Psoas muscle (tissue), 8 donors: ENCODE data around the gene TSPO2. TPM values are rescaled to one million over a fixed set of nuclear protein-coding genes. Genes with fewer than 3 reads are reported as not detected.

Experiments used
- ATAC-seq, 4 donors: fragments of 200-7000 bp; cut with Tn5 transposase; one replicate each; pipeline ENCODE4 v1.9.1; 2020; ENCODE audit warnings: moderate library complexity in 3 of 4, mild to moderate bottlenecking in 2 of 4
- DNase-seq, 2 donors: peaks; one replicate each; pipeline ENCODE4 v3.0.0-alpha.2; 2020
- H3K27ac ChIP-seq: fragments of 200-600 bp; one replicate; pipeline ENCODE4 v1.8.0; 2022
- H3K27me3 ChIP-seq, 3 donors: fragments of 200-600 bp in 1 of 3; one replicate each; pipeline versions ENCODE4 v1.6.1 to v1.8.0; 2013 to 2022; ENCODE audit warnings: low read length in 2 of 3, mild to moderate bottlenecking in 2 of 3, moderate library complexity in 1 of 3; ENCODE audit not compliant: insufficient read depth in 3 of 3
- H3K36me3 ChIP-seq, 2 donors: fragments of 200-600 bp in 1 of 2; one replicate each; pipeline versions ENCODE4 v1.6.1 to v1.8.0; 2013 to 2022; ENCODE audit warnings: low read depth in 1 of 2, mild to moderate bottlenecking in 1 of 2, moderate library complexity in 1 of 2; ENCODE audit not compliant: insufficient read depth in 1 of 2
- H3K4me1 ChIP-seq: fragments of 200-600 bp; one replicate; pipeline ENCODE4 v1.8.0; 2022
- H3K4me3 ChIP-seq: fragments of 200-600 bp; one replicate; pipeline ENCODE4 v1.8.0; 2022; ENCODE audit warnings: mild to moderate bottlenecking
- H3K9me3 ChIP-seq: fragments of 200-600 bp; one replicate; pipeline ENCODE4 v1.8.0; 2022
- CTCF ChIP-seq: fragments of 200-600 bp; IDR thresholded peaks from one replicate; pipeline ENCODE4 v1.8.0; 2022; ENCODE audit warnings: antibody characterized with exemption
- WGBS, 3 donors: extraction: QIAGEN DNeasy Blood & Tissue Kit; methylation state at CpG; one replicate each; pipeline versions ENCODE4 v1.1.6 to v1.1.7; 2013; 5-methylcytosine and 5-hydroxymethylcytosine counted together
- intact Hi-C, 2 donors: fragments of 100-400 bp; cut with DNase I; formaldehyde crosslinking; loops; one replicate each; pipeline versions ENCODE4 v1.11.0 to v1.14.2; 2022
- polyA plus RNA-seq, 3 donors: library from polyadenylated mRNA; stranded (reverse); fragments of 200-250 nt; gene quantifications; one replicate each; pipeline ENCODE4 v1.2.3, GENCODE V29; 2013
- total RNA-seq, 4 donors: library from RNA; stranded (reverse); fragmentation: NEBNext Ultra II Directional in 2 of 4; extraction: Animal tissue kit (Norgen Biotek cat#: 25700) in 2 of 4; gene quantifications; one replicate each; pipeline versions ENCODE4 v1.2.1 to v1.2.4, GENCODE V29; 2021 to 2023
- donor health status: healthy with polysubstance abuse.
- donor health status: DM: no; HTN: no; CAD: no; lungs with moderate emphysema.
- donor health status: Bipolar disorder and iron deficiency.
- donor health status: healthy.
- donor health status: DM: yes; HTN: yes; CAD: no.
- donor health status: DM: no; HTN: no; CAD: no.
- donor health status: DM: no; HTN: no; CAD: no.
- donor health status: DM: yes; HTN: yes; CAD: no.

TSPO2 gene
- total and polyA plus RNA-seq, 7 donors = 0.27 TPM; not detected in 6

- intact Hi-C loops = no loop called here
- DNase-seq = no peak
- H3K9me3 ChIP-seq = no peaks in the 10 kb centered on the region
- no peak for TF ChIP-seq CTCF
- H3K27ac ChIP-seq = no peak overlapping the region
- no peaks in the 10 kb centered on the region for H3K36me3 ChIP-seq
- H3K27me3 ChIP-seq = no peaks in the 10 kb centered on the region
- peaks cover 11% of the 10 kb centered on the region for H3K4me1 ChIP-seq
- 95 to 100% (median 100%) methylated on average over 1 of the region's 1 CpG for WGBS, 3 donors
- no peak for ATAC-seq
- no peak overlapping the region for H3K4me3 ChIP-seq
These were observed 24.6 kb upstream of the TSPO2 start for GRCh38 chr6:41017663-41018062.

- Histone ChIP-seq H3K36me3 (peaks cover 4% of the 10 kb centered on the region in 2 donors), H3K9me3 (no peaks in the 10 kb centered on the region), H3K4me1 (peaks cover 11% of the 10 kb centered on the region), H3K27ac (peak overlapping the region; percentile 65), H3K4me3 (no peak overlapping the region), H3K27me3 (no peaks in the 10 kb centered on the region)
- TF ChIP-seq CTCF = peak; percentile 42
- 59 to 80% (median 64%) methylated on average over 3 of the region's 3 CpGs for WGBS, 3 donors
- ATAC-seq (peak; percentile 84 to 96 (median 87)), DNase-seq (no peak)
- intact Hi-C loops = loop anchor here in 1 of 2 donors (10.0 kb wide), 2 partner anchors 197 to 697 kb away; no protein-coding TSS in a partner anchor
These were observed 20.4 kb upstream of the TSPO2 start for GRCh38 chr6:41021832-41022231.

- TF ChIP-seq CTCF = no peak
- H3K9me3 ChIP-seq = no peaks in the 10 kb centered on the region
- intact Hi-C loops = loop anchor here in 1 of 2 donors (10.0 kb wide), 2 partner anchors 197 to 697 kb away; no protein-coding TSS in a partner anchor
These were observed 20.0 kb upstream of the TSPO2 start for GRCh38 chr6:41022294-41022693.

GRCh38 chr6:41023114-41023513, 19.2 kb upstream of the TSPO2 start:
- Histone ChIP-seq H3K27ac (no peak overlapping the region), H3K9me3 (no peaks in the 10 kb centered on the region), H3K36me3 (peaks cover 4% of the 10 kb centered on the region in 2 donors), H3K4me3 (no peak overlapping the region), H3K4me1 (peaks cover 11% of the 10 kb centered on the region), H3K27me3 (no peaks in the 10 kb centered on the region)
- intact Hi-C loops = loop anchor here in 1 of 2 donors (10.0 kb wide), 2 partner anchors 198 to 698 kb away; no protein-coding TSS in a partner anchor
- TF ChIP-seq CTCF = no peak
- WGBS, 3 donors = 90 to 94% (median 94%) methylated on average over 3 of the region's 3 CpGs
- ATAC-seq = no peak
- DNase-seq = no peak

More at GRCh38 chr6:41022294-41022693, 20.0 kb upstream of the TSPO2 start:
- no peak overlapping the region for H3K4me3 ChIP-seq
- peaks cover 11% of the 10 kb centered on the region for H3K4me1 ChIP-seq
- DNase-seq = no peak
- peaks cover 4% of the 10 kb centered on the region in 2 donors for H3K36me3 ChIP-seq
- H3K27ac ChIP-seq = peak overlapping the region; percentile 65
- H3K27me3 ChIP-seq = no peaks in the 10 kb centered on the region
- ATAC-seq = no peak
